SK-N-SH treated with all-trans-retinoic acid at 6 μM for 48 hours (cell line): ENCODE results near the gene RGS6.

ENCODE experiments used
- ATAC-seq: fragments of 200-7000 bp; cut with Tn5 transposase; 3 replicates; pipeline ENCODE4 v1.9.1; 2020; ENCODE audit warnings: mild to moderate bottlenecking, moderate library complexity
- ARNTL ChIP-seq: fragments of 450-650 bp; formaldehyde crosslinking; IDR thresholded peaks from 2 replicates; pipeline ENCODE4 v1.5.0; 2020; ENCODE audit warnings: low read depth, mild to moderate bottlenecking, moderate library complexity, borderline replicate concordance
- BACH2 ChIP-seq: fragments of 250-450 bp; sonication (Bioruptor Pico); IDR thresholded peaks from 2 replicates; pipeline ENCODE4 v1.9.0; 2021; ENCODE audit warnings: mild to moderate bottlenecking, borderline replicate concordance
- CSDC2 ChIP-seq: fragments of 250-450 bp; sonication (Bioruptor Pico); IDR thresholded peaks from 2 replicates; pipeline ENCODE4 v1.5.0; 2020; ENCODE audit warnings: mild to moderate bottlenecking, moderate library complexity
- ESRRG ChIP-seq: fragments of 250-450 bp; sonication (Bioruptor Pico); IDR thresholded peaks from 2 replicates; pipeline ENCODE4 v1.6.1; 2021; ENCODE audit warnings: mild to moderate bottlenecking
- GLIS3 ChIP-seq: fragments of 250-450 bp; sonication (Bioruptor Pico); IDR thresholded peaks from 2 replicates; pipeline ENCODE4 v1.5.0; 2020; ENCODE audit warnings: mild to moderate bottlenecking, moderate library complexity
- ISL1 ChIP-seq: fragments of 250-450 bp; sonication (Bioruptor Pico); IDR thresholded peaks from 2 replicates; pipeline ENCODE4 v2.1.2; 2022; ENCODE audit warnings: mild to moderate bottlenecking, moderate library complexity
- OSR1 ChIP-seq: fragments of 250-450 bp; sonication (Bioruptor Pico); IDR thresholded peaks from 2 replicates; pipeline ENCODE4 v1.8.0; 2022; ENCODE audit warnings: moderate library complexity, mild to moderate bottlenecking, inconsistent platforms
- PPARA ChIP-seq: fragments of 250-450 bp; sonication (Bioruptor Pico); IDR thresholded peaks from 2 replicates; pipeline ENCODE4 v1.5.0; 2020; ENCODE audit warnings: mild to moderate bottlenecking, borderline replicate concordance
- RARB ChIP-seq: fragments of 250-450 bp; sonication (Bioruptor Pico); IDR thresholded peaks from 2 replicates; pipeline ENCODE4 v1.8.0; 2021; ENCODE audit warnings: mild to moderate bottlenecking, moderate library complexity
- TCF4 ChIP-seq: fragments of 250-450 bp; sonication (Bioruptor Pico); IDR thresholded peaks from 2 replicates; pipeline ENCODE4 v1.8.0; 2021; ENCODE audit warnings: mild to moderate bottlenecking, moderate library complexity, borderline replicate concordance
- TOX ChIP-seq: fragments of 250-450 bp; sonication (Bioruptor Pico); IDR thresholded peaks from 2 replicates; pipeline ENCODE4 v1.8.0; 2021; ENCODE audit warnings: mild to moderate bottlenecking, moderate library complexity, borderline replicate concordance
- ZC3H10 ChIP-seq: fragments of 250-450 bp; sonication (Bioruptor Pico); IDR thresholded peaks from 2 replicates; pipeline ENCODE4 v1.5.1; 2021; ENCODE audit warnings: mild to moderate bottlenecking, moderate library complexity
- ZFP3 ChIP-seq: fragments of 250-450 bp; sonication (Bioruptor Pico); IDR thresholded peaks from 2 replicates; pipeline ENCODE4 v1.5.0; 2020; ENCODE audit warnings: mild to moderate bottlenecking, moderate library complexity
- ZFP30 ChIP-seq: fragments of 450-650 bp; formaldehyde crosslinking; IDR thresholded peaks from 2 replicates; pipeline ENCODE4 v1.5.0; 2022; ENCODE audit warnings: mild to moderate bottlenecking, moderate library complexity
- ZNF565 ChIP-seq: fragments of 450-650 bp; formaldehyde crosslinking; conservative IDR thresholded peaks from 2 replicates; pipeline ENCODE4 v1.5.0; 2020; ENCODE audit warnings: low read depth, mild to moderate bottlenecking, moderate library complexity
- ZNF70 ChIP-seq: fragments of 450-650 bp; formaldehyde crosslinking; IDR thresholded peaks from 2 replicates; pipeline ENCODE4 v1.5.0; 2020; ENCODE audit warnings: mild to moderate bottlenecking, moderate library complexity
- ZNF8 ChIP-seq: fragments of 450-650 bp; formaldehyde crosslinking; IDR thresholded peaks from 2 replicates; pipeline ENCODE4 v1.5.0; 2020; ENCODE audit warnings: mild to moderate bottlenecking, moderate library complexity
- TF ChIP-seq, protein P1 (sequence below): fragments of 250-450 bp; sonication (Bioruptor Pico); IDR thresholded peaks from 2 replicates; pipeline ENCODE4 v1.8.0; 2020; ENCODE audit warnings: mild to moderate bottlenecking, moderate library complexity, borderline replicate concordance
- TF ChIP-seq, protein P2 (sequence below): fragments of 250-450 bp; sonication (Bioruptor Pico); IDR thresholded peaks from 2 replicates; pipeline ENCODE4 v1.5.0; 2020; ENCODE audit warnings: mild to moderate bottlenecking, moderate library complexity
- TF ChIP-seq, protein P3 (sequence below): fragments of 250-450 bp; sonication (Bioruptor Pico); IDR thresholded peaks from 2 replicates; pipeline ENCODE4 v1.8.0; 2021; ENCODE audit warnings: low read depth, mild to moderate bottlenecking, moderate library complexity, borderline replicate concordance
- TF ChIP-seq, protein P4 (sequence below): fragments of 250-450 bp; sonication (Bioruptor Pico); IDR thresholded peaks from 2 replicates; pipeline ENCODE4 v1.5.1; 2021; ENCODE audit warnings: mild to moderate bottlenecking, moderate library complexity
- TF ChIP-seq, protein P5 (sequence below): fragments of 250-450 bp; sonication (Bioruptor Pico); IDR thresholded peaks from 2 replicates; pipeline ENCODE4 v1.5.1; 2020; ENCODE audit warnings: low read depth, mild to moderate bottlenecking, moderate library complexity

RGS6 gene

DNA sequence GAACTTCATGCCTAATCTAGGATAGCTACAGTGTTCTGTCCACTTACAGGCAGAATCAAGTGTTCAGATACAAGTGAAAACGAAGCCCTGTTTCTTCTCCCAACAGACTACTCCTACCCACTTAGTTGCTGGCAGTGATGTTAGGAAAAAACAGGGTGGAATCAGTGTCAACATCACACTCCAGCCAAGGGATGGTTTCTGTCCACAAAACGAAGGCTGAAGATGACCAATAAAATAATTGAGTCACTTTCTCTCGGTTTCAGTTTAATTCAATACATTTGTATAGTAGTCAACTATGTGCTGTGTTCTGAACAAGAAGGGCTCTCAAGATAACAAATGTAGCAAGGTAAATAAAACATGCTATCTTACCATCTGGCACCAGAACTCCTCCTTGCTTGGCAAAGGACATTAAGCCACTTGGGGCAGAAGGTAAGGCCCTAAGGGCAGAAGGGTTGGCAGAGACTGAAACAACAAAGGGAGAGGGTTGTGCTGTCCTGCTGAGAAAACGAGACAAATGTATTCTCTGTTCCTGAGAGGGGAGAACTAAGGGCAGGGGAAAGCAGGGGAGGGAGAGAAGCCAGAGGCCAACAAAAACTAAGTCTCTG lies 568.1 kb downstream of the RGS6 start:
- ATAC-seq = no peak
- no peak for TF ChIP-seq TCF4 (CRISPR knock-in tag)
- no peak for TF ChIP-seq ZNF565 (CRISPR knock-in tag)
- TF ChIP-seq, protein P1, sequence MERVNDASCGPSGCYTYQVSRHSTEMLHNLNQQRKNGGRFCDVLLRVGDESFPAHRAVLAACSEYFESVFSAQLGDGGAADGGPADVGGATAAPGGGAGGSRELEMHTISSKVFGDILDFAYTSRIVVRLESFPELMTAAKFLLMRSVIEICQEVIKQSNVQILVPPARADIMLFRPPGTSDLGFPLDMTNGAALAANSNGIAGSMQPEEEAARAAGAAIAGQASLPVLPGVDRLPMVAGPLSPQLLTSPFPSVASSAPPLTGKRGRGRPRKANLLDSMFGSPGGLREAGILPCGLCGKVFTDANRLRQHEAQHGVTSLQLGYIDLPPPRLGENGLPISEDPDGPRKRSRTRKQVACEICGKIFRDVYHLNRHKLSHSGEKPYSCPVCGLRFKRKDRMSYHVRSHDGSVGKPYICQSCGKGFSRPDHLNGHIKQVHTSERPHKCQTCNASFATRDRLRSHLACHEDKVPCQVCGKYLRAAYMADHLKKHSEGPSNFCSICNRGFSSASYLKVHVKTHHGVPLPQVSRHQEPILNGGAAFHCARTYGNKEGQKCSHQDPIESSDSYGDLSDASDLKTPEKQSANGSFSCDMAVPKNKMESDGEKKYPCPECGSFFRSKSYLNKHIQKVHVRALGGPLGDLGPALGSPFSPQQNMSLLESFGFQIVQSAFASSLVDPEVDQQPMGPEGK (CRISPR knock-in tag) = no peak
- TF ChIP-seq ZFP30 (CRISPR knock-in tag) = no peak
- TF ChIP-seq ZFP3 (CRISPR knock-in tag) = no peak
- TF ChIP-seq RARB (CRISPR knock-in tag) = no peak
- TF ChIP-seq TOX (CRISPR knock-in tag) = no peak
- TF ChIP-seq, protein P2, sequence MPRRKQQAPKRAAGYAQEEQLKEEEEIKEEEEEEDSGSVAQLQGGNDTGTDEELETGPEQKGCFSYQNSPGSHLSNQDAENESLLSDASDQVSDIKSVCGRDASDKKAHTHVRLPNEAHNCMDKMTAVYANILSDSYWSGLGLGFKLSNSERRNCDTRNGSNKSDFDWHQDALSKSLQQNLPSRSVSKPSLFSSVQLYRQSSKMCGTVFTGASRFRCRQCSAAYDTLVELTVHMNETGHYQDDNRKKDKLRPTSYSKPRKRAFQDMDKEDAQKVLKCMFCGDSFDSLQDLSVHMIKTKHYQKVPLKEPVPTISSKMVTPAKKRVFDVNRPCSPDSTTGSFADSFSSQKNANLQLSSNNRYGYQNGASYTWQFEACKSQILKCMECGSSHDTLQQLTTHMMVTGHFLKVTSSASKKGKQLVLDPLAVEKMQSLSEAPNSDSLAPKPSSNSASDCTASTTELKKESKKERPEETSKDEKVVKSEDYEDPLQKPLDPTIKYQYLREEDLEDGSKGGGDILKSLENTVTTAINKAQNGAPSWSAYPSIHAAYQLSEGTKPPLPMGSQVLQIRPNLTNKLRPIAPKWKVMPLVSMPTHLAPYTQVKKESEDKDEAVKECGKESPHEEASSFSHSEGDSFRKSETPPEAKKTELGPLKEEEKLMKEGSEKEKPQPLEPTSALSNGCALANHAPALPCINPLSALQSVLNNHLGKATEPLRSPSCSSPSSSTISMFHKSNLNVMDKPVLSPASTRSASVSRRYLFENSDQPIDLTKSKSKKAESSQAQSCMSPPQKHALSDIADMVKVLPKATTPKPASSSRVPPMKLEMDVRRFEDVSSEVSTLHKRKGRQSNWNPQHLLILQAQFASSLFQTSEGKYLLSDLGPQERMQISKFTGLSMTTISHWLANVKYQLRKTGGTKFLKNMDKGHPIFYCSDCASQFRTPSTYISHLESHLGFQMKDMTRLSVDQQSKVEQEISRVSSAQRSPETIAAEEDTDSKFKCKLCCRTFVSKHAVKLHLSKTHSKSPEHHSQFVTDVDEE (CRISPR knock-in tag) = no peak
- TF ChIP-seq ZC3H10 (CRISPR knock-in tag) = no peak
- TF ChIP-seq, protein P3, sequence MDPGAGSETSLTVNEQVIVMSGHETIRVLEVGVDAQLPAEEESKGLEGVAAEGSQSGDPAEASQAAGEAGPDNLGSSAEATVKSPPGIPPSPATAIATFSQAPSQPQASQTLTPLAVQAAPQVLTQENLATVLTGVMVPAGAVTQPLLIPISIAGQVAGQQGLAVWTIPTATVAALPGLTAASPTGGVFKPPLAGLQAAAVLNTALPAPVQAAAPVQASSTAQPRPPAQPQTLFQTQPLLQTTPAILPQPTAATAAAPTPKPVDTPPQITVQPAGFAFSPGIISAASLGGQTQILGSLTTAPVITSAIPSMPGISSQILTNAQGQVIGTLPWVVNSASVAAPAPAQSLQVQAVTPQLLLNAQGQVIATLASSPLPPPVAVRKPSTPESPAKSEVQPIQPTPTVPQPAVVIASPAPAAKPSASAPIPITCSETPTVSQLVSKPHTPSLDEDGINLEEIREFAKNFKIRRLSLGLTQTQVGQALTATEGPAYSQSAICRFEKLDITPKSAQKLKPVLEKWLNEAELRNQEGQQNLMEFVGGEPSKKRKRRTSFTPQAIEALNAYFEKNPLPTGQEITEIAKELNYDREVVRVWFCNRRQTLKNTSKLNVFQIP (CRISPR knock-in tag) = no peak
- no peak for TF ChIP-seq CSDC2 (CRISPR knock-in tag)
- no peak for TF ChIP-seq ZNF8 (CRISPR knock-in tag)
- no peak for TF ChIP-seq ARNTL (CRISPR knock-in tag)
- TF ChIP-seq ESRRG (CRISPR knock-in tag) = no peak

DNA sequence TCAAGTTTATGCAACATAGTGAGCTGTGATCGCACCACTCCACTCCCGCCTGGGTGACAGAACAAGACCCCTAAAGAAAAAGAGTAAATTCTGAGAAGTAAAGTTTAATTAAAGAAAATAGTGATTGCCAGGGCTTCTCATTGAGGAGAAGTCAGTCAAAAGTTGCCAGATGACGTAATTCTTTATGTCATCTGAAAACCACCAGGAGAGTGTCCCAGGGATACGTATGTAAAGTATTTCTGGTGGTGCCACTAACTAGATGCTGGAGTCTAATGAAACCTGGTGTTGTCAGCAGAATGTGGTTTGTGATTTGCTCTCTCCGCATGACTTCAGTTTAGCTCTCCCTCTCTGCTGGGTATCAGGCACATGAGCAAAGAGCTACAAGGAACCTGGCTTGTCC lies 569.2 kb downstream of the RGS6 start:
- TF ChIP-seq ZFP30 (CRISPR knock-in tag) = no peak
- no peak for TF ChIP-seq OSR1 (CRISPR knock-in tag)
- no peak for TF ChIP-seq GLIS3
- TF ChIP-seq ZNF70 (CRISPR knock-in tag) = no peak
- TF ChIP-seq, protein P4, sequence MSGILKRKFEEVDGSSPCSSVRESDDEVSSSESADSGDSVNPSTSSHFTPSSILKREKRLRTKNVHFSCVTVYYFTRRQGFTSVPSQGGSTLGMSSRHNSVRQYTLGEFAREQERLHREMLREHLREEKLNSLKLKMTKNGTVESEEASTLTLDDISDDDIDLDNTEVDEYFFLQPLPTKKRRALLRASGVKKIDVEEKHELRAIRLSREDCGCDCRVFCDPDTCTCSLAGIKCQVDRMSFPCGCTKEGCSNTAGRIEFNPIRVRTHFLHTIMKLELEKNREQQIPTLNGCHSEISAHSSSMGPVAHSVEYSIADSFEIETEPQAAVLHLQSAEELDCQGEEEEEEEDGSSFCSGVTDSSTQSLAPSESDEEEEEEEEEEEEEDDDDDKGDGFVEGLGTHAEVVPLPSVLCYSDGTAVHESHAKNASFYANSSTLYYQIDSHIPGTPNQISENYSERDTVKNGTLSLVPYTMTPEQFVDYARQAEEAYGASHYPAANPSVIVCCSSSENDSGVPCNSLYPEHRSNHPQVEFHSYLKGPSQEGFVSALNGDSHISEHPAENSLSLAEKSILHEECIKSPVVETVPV (CRISPR knock-in tag) = no peak
- ATAC-seq = no peak

DNA sequence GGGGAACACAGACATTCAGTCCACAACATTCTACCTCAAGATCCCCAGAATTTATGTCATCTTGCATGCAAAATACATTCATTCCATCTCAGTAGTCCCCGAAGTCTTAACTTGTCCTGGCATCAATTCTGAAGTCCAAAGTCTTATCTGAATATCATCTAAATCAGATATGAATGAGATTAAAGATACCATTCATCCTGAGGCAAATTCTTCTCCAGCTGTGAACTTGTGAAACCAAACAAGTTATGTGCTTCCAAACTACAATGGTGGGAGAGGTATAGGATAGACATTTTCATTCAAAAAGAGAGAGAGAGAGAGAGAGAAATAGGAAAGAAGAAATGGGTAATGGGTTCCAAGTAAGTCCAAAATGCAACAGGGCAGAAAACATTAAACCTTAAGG lies 571.0 kb downstream of the RGS6 start:
- TF ChIP-seq TOX (CRISPR knock-in tag) = no peak
- TF ChIP-seq ZFP3 (CRISPR knock-in tag) = no peak
- TF ChIP-seq GLIS3 = no peak
- TF ChIP-seq, protein P5, sequence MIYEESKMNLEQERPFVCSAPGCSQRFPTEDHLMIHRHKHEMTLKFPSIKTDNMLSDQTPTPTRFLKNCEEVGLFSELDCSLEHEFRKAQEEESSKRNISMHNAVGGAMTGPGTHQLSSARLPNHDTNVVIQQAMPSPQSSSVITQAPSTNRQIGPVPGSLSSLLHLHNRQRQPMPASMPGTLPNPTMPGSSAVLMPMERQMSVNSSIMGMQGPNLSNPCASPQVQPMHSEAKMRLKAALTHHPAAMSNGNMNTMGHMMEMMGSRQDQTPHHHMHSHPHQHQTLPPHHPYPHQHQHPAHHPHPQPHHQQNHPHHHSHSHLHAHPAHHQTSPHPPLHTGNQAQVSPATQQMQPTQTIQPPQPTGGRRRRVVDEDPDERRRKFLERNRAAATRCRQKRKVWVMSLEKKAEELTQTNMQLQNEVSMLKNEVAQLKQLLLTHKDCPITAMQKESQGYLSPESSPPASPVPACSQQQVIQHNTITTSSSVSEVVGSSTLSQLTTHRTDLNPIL (CRISPR knock-in tag) = no peak
- TF ChIP-seq, protein P1 (CRISPR knock-in tag) = no peak
- no peak for TF ChIP-seq OSR1 (CRISPR knock-in tag)
- no peak for TF ChIP-seq ARNTL (CRISPR knock-in tag)
- no peak for TF ChIP-seq PPARA
- no peak for TF ChIP-seq ZNF70 (CRISPR knock-in tag)
- TF ChIP-seq ESRRG (CRISPR knock-in tag) = no peak
- TF ChIP-seq ZC3H10 (CRISPR knock-in tag) = no peak
- no peak for TF ChIP-seq ISL1 (CRISPR knock-in tag)
- TF ChIP-seq BACH2 (CRISPR knock-in tag) = no peak
- ATAC-seq = no peak
